HG03575 (cell line): ENCODE results near the gene CST3.
A peak's percentile ranks its signal among the peaks of the same experiment; 100 is the strongest.

ENCODE experiments used
- ATAC-seq: cut with Tn5 transposase; IDR thresholded peaks from one replicate; pipeline ENCODE4 v1.9.1; 2021; ENCODE audit not compliant: unreplicated experiment, insufficient number of reproducible peaks, low FRiP score; ENCODE audit errors: extremely low read depth

Gene CST3

GRCh38 chr20:23609486-23610109, 28.2 kb downstream of the CST3 start:
- ATAC-seq, result no peak

DNA sequence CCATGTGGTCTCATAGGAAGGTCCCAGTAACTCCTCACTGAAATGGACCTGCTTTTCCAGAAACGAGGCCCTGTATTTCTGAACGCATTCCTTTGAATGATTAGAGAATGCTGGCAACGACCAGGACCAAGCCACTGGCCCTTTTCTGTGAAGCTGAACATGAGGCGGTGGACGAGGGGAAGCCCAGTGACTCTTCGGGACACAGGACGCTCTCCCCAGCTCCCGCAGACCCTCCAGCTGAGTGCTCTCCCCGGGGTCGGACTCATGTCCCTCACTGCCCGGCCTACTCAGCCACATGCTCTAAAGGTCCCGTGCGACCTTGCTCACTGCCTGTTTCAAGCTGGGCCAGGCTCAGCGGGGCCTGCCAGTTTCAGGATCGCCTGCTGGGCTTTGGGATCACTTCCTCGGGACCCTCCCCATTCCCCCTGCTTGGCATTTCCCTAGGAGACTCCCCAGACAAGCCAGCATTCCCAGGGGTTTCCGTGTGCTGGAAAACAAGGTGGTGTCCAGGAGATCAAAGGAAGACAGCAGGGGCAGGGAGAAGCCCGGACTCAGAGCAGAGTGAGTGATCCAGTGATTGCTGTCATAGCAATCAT, 29.4 kb downstream of the CST3 start:
- no peak for ATAC-seq

DNA sequence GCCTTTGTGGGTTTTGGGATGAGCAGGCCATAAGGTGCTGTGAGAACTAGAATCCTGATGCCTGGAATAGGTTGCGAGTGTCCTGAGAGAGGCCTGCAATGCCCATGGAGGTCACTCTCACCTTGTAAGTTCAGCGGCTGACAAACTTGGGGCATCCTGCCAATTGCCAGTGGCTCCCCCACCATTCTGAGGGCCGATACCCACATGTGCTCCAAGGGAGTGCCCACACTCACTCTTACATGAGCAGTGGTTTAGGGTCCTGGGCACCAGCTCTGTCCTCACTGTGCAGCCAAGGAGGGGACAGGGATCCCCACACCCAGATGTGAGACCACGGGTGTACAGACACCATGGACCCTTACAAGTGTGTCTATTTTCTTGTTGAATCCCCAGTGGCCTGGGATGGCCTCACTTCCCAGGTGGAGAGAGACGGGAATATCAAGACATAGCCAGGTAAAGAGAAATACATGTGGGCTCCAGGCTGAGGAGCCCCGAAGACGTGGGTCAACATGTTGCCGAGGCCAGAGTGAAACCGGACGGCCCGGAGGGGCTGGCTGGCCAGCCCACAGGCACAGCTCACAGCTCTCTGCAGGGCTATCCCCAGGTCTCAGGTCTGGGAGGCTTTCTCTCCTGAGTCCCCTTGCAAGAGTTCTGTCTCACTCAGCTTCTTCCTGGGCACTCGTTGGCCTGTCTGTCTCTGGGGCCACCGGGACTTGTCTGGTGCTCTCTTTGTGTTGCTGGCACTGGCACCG, 30.1 kb downstream of the CST3 start:
- ATAC-seq, result no peak

- peak; percentile 69 for ATAC-seq
These were observed 31.1 kb downstream of the CST3 start for GRCh38 chr20:23606652-23607049.

GRCh38 chr20:23605867-23606651, 31.7 kb downstream of the CST3 start, which contains the start of gene CST9:
CST9 (minus strand) TSS chr20:23605917; CDS start chr20:23605864, 53 bp downstream.
- ATAC-seq, result no peak

DNA sequence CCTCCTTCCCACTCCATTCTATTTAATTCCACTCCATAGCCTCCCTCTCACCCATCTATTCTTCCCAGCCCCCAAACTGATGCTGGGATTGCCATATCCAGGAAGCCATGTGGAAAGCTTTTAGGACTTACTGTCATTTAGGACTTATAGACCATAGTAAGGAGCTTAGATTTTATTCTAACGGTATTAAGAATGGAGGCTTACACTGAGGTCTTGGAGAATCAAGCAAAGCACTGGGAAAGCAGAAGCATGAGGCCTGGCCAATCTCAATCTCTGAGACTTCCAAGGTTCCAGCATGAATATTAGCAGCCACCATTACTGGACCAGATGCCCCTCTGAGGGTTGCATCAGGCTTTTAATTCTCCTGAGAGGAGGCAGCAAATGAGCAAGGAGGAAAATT, 33.4 kb downstream of the CST3 start:
- ATAC-seq, result no peak

- ATAC-seq, result no peak
These were observed 34.4 kb downstream of the CST3 start for GRCh38 chr20:23603321-23603720.

DNA sequence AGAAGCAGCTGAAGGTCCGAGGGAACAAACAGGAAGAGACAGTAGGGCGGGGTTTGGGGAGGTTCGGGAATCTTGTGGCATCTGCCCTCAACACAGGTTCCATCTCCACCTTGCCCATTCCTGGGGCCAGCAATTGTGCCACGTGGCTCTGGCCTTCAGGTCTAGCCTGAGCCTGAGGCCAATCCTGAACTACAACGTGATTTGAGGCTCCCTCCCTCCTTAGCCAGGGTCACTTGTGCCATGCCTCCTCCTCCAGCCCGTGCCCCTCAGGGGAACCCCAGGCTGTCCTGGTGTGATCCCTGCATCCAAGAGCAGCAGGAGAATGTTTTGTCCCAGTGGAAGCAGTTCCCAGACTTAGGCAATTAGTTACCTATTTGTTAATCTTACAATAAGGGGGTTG, 35.1 kb downstream of the CST3 start:
- ATAC-seq, result no peak

GRCh38 chr20:23602241-23602640, 35.5 kb downstream of the CST3 start:
- ATAC-seq, result no peak

DNA sequence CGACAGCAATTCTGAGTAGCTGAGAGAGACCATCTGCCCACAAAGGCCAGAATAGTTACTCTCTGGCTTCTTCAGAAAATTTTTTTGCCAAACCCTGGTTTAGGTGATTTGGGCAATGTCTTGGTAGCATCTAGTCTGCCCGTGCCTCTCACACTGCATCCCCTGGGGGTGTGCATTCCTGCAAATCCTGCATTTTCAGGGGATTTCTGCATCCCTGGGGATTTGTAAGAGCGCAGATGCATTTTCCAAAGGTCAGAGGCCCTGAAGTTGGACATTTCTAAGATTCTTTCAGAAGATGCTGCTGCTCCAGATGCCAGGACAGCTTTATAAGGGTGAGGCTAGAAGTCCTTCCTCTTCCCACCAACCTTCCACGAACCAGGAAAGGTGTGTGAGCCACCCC, 36.0 kb downstream of the CST3 start:
- ATAC-seq, result no peak

DNA sequence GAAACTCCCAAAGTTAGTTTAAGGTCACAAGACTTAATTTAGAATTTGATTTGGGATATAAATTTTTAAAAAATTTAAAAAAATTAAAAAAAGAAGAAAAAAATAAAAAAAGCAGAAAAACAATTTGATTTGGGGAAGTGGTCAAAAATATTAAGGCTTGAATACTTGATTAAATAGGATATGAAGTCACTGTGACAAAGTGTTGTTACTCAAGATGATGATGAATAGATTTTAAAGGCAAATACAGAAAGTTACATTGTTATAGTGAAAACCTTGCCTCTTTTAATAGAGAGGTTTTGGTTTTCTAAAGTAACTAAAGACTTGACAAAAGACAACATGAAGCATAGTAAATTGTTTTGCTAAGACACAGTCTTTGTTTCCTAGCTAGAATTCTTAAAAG, 39.3 kb downstream of the CST3 start:
- ATAC-seq, result no peak

GRCh38 chr20:23596579-23597250, 41.0 kb downstream of the CST3 start:
- ATAC-seq, result no peak

DNA sequence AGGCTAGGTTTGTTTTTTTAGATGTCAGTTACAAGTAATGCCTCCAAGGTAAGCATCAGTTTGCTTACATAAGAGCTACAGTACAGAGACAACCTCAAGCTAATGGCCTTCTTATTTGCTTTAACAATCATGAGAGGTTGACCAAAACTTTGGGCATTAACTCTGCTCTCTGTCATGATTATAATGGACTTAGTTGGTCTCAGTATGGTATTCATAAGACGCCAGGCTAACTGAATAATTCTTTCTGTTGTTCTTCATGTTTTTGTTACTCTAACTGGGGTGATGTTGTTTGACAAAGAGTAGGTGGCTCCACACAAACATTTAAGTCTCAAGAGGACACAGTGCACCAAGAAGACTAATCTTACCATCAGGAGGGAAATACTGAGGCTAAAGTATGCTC, 41.8 kb downstream of the CST3 start:
- ATAC-seq, result no peak

GRCh38 chr20:23588434-23589403, 49.0 kb downstream of the CST3 start:
- no peak for ATAC-seq

- ATAC-seq, result no peak
These were observed 50.1 kb downstream of the CST3 start for GRCh38 chr20:23587631-23588030.

- no peak for ATAC-seq
These were observed 50.8 kb downstream of the CST3 start for GRCh38 chr20:23586735-23587525.
